ENCODE data around the gene COL19A1.
"Not testable (repeated sequence)": the region's sequence is repeated elsewhere in the genome, so short reads cannot be mapped to it uniquely, and the experiment has no call there.

COL19A1 gene

DNA sequence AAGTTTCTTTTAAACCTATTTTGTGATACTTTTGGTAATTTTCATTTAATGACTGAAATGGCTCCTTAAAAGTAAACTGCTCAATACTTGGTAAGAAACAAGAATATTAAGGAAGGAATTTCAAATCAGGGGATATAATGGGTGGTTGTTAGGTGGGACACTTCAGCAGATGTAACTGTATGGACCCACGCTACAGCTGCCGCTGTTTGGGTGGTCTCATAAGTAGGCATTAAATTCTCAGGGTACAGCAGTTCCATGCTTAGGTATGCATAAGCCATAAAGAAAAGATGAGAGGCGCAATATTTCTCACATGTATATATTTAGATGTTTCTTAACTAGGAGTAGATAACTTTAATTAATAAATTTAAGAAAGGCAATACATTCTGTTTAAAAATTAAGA, 35.0 kb downstream of the COL19A1 start:
- no peak for DNase-seq

DNA sequence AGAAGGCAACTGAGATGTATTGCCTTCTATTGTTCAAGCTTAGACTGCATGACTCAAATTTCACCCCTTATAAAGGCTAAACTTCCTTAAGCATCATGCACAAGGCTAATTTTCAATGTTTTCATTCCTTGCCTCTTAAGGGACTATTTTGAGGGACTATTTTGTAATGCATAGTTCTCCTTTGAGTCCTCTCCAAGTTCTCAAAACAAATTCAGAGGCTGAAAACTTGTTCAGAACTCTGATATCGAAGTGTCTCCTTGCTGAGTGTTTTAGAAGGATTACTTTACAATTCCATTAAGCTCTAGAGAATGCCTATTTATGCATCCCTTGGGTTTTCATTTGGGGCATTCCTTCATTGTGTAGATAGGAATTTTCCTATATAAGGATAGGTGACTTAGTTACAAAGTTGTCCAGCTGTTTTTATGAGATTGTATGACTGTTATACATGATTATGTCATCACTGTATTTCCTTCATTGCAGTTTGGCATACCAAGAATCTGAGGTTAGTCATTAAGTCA, 41.7 kb downstream of the COL19A1 start:
- no peak for DNase-seq

DNA sequence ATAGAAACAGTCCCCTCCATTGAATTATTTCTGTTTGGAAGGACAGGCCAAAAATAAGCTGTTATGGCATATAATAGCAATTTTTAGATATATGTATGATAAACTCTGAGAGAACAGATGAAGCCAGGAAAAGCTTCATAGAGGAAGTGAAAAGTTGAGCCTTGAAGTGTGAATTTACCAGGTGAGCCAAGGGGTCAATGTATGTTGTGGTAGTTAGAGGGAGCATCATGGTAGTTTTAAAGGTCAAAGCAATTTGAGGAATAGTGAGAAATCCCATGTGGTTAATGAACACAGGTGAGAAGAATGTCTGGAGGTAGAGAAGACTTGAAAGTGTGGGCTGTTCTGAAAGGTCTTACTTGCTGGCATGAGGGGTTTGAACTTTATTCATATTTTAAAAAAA, 47.0 kb downstream of the COL19A1 start:
- DNase-seq, result no peak

DNA sequence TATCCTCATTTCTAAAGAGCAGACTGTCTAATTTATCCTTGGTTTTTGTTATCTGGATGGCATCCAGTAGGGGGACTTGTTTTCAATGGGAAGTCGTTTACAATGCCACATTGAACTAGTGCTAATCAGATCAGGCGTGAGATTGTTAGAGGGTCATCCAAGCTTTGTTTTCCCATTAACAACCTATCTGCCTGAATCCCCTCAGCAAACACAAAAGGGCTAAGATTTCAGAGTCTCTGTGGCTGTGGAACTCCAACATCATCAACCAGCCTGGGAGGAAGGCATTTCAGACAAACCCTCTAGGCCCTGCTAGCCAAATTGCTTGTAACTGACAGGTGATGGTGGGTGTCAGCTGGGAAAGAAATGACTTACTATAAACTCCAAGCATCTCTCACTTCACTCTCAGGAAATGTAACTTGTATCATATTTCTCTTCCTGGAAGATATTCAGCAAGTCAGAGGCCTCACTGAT, 47.7 kb downstream of the COL19A1 start:
- no peak for DNase-seq

DNA sequence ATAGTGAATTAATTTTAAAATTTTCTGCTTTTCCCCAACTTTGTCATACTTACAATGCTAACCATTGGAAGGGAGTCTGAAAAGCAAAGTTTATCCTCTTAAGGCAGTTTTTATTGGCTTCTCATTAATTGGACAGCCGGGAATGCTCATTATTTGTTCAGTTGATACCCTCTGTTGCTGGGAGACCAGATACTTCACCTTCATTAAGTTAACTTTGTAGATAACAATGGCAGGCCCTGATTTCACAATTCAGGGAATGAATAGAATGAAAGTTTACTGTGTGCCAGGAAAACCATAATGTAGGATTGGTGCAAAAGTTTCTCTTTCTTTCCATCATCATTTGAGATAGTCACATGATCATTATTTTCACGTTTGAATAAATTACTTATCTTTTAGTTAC, 49.0 kb downstream of the COL19A1 start:
- no peak for DNase-seq

DNA sequence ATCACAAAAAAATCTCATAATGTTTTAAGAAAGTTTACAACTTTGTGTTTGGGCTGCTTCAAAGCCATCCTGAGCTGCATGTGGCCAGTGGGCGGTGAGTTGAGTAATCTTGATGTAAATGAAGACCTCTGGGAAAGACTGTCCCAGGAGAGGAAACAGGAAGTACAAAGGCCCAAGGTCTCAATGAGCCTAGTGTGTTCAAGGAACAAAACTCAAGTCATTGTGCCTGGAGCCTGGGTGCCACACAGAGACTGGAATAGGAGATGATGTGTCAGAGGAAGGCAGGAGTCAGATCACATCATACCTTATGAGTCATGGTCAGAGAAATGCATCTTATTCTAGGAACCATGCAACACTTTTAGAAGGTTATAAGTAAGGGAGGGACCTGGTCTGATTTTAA, 51.5 kb downstream of the COL19A1 start:
- no peak for DNase-seq

DNA sequence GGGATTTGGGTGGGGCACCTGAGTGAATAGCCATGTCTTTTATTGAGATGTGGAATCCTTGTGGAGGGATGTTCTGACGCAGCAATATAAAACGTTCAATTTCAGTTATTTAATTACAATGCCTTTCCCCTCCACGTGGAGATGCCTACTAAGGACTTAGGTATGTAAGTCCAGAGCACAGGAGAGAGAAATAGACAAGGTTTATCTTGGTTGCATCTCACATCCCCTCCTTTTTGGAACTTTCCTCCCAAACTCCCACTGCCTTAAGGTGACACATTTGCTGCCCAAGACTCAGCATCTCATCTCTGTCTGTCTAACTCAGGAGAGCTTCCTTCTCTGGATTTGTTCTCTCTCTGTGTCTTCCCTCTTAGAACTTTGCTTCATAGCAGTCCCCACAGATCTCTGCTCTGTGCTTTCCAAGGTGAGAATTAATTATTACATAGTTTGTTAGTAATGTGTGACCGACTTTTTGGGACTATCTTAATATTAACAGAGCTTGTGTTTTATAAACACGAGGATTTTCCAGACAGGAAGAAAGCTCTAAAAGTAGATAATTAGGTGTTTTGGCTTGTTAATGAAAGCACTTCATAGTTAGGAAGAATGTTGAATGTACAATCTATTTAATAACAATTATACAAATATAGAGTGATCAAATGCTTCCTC, 52.6 kb downstream of the COL19A1 start:
- no peak for DNase-seq

DNA sequence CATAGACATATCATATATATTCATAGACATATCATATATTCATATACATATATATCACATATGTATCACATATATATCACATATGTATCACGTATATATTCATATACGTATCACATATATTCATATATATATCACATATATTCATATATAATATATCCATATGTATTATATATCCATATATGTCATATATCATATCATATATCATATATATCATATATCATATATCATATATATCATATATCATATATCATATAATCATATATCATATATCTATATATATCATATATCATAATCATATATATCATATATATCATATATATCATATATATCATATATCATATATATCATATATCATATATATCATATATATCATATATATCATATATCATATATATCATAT, 54.7 kb downstream of the COL19A1 start:
- DNase-seq, result not testable (repeated sequence)

DNA sequence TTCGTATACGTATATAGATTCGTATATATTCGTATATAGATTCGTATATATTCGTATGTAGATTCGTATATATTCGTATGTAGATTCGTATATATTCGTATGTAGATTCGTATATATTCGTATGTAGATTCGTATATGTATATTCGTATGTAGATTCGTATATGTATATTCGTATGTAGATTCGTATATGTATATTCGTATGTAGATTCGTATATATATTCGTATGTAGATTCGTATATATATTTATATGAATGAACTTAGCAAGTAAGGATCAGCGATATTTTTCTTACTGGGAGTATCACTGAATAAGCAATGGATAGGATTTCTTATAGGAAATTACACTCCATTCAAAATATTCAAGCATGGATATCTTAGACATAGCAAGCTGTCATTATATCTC, 55.3 kb downstream of the COL19A1 start:
- DNase-seq, result not testable (repeated sequence)

DNA sequence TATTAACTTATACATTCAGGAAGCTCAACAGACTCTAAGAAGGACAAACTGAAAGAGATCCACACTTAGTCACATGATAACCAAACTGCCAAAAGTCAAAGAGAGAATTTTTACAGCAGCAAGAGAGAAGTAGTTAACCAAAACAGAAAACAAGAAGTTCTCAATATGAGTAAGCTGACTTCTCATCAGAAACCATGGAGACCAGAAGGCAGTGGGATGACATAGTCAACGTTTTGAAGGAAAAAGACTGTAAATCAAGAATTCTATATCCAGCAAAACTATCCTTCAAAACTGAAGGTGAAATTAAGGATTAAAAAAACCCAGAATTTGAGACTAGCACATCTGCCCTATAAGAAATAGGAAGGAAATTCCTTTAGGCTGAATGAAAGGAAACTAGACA, 60.4 kb downstream of the COL19A1 start:
- no peak for DNase-seq

DNA sequence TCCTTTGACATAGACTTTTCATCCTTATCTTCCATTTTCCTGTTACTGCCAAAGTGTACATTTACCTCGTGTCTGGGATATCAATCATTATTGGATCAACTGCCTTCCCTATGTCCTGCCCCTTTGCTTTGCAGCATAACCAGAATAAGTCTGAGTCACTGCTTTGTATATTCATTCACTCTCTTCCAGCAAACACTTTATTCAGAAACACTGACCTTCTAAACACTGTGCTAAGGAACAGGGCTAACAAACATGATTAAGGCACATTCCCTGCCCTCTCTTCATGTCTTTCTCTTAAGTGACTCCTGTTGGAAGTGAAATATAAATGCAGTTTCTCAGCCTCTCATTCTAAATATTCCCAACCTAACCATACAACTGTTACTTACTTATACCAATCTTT, 66.9 kb downstream of the COL19A1 start:
- no peak for DNase-seq

DNA sequence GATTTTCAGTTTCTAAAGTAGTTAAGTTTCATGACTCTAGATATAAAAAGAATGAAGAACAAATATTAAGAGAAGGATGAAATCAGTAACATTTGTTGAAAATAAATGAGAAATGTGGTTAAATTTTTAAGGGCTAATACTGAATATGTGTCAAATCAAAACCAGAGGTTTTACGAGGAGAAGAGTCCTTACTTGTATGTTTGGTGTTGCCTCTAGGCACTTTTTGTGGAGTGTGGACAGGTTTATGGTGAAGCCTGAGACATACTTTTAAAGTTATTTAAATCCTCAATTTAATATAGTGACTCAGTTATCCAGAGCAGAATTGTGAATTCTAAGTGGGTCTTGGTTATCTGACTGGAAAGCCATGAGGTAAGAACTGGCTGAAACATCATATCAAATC, 68.7 kb downstream of the COL19A1 start:
- DNase-seq, result no peak

DNA sequence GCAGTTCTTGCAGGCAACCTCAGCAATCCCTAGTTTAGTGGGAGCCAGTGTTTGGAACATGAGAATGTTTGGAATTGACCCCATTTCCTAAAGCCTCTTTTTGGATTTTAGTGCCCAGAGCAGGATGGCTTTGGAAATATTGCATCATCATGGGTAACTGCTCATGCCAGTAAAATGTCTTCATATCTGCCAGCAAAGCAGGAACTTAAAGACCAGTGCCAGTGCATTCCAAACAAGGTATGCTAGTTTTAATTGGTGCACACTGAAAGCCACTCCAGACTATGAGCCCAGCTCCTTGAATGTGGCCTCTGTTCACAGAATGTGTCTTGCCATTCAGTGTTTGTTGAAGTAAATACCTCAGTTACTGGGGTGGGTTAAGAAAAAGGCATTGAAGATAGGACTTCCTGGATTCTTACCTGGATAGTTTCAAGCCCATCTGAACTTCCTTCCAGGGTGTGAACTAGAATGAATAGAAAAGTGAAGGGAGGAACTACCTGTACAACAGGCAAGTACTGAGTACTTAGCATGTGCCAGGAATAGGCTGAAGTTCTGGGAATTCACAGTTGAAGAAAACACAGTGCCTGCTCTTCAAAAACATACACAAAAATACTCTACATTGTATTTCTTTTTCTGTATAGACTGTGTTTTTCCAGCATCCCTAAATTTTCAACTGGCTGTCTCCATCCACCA, 70.5 kb downstream of the COL19A1 start:
- DNase-seq, result no peak

DNA sequence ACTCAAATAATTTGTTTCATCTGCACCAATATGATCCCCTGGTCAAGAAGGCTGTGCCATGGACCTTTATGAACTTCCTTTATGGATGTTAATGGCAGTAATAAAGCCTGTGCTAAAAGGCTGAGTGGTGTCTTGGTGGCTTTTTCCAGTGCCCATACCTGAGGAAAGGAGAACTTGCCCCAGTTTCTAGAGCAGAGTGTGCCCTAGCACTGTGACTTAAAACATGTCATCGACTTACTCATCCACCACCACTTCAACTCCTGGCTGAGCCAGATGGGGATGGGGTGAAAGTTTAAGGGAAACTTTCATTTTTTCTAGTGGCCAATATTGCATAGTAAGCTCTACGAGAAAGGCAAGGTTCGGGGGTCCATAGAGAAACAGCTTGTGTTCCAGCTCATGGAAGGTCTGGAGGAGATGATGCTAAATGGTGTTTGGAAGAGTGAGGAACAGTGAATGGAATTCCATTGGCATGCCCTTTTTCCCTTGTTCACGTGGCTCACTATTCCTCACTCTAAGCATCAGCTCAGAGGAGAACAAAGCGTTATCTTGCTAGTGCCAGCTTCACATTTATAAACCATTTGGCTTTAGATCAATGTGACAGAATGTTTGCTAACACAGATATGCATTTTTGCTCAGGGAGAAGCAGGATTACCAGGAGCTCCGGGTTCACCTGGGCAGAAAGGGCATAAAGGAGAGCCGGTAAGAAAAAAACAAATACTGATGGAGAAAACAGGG, 71.2 kb downstream of the COL19A1 start:
- DNase-seq, result no peak

DNA sequence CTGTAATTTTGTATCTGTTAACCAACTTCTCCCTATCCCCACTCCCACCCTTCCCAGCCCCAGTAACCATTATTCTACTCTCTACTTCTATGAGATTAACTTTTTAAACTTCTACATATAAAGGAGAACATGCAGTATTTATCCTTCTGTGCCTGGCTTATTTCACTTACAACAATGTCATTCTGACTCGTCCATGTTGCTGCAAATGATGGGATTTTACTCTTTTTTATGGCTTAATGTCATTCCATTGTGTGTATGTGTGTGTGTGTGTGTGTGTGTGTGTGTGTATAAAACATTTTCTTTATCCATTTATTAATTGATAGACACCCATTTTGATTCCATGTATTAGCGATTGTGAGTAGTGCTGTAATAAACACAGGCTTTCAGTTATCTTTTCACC, 76.1 kb downstream of the COL19A1 start:
- no peak for DNase-seq

DNA sequence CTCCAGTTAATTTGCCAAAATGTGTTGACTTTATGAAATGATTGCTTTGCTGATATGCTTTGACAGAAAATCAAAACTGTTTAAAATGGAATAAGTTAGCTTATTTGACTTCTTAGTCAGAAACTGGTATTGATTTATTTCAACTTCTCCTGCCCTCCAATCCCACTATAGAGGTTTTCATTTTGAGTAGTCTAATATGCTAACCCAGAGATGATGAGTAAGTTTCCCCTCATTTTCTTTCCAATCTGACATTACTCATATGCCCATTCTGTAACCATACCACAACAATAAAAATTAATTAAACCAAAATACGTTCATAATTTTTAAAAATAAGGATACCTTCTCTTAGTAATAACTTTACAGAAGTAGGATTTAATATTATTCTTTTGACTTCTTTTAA, 78.8 kb downstream of the COL19A1 start:
- DNase-seq, result no peak

DNA sequence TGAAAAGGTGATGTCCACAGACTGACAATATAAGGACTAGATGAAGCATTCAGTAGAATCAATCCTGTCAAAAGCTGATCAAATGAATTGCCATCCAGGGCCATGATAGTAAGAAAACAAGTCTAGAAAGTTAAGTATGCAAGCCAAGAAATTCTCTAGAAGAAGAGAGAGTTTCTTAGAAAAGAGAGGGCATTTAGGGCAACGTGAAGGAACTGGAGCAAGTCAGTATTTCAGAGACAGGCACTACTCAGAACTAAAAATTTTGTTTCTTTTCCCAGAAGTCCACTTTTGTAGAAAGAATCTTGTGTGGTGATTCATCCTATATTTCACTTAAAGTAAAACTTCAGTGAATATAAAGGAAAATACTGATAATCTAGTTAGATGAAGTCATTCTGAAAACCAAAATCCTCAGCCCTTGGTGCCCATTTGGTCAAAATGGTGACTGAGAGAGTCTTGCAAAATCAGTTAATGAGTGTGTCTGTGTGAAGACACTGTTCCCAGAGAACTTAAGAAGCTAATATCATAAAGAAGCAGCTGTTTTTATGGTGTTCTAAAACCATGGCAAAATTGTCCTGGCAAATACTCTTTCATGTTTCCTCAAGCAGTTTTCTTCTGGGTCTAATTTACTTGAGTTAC, 82.2 kb downstream of the COL19A1 start:
- no peak for DNase-seq

DNA sequence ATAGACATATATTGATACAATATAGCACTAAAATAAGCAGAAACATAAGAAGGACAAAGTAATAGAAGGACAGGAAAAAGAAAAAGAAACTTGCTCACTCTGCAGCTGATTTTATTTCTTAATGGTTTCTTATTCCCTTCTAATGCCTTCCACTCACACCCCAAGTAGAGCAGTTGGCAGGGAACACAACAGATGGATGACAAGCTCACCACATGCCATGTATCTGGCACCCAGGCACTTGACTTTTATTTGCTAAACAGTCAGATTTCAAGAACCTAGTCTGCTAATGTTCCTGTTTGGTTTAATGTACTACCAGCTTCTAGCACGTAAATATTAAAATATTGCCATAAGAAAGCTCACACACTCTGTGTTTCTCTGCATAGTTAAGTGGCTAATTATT, 87.1 kb downstream of the COL19A1 start:
- no peak for DNase-seq

DNA sequence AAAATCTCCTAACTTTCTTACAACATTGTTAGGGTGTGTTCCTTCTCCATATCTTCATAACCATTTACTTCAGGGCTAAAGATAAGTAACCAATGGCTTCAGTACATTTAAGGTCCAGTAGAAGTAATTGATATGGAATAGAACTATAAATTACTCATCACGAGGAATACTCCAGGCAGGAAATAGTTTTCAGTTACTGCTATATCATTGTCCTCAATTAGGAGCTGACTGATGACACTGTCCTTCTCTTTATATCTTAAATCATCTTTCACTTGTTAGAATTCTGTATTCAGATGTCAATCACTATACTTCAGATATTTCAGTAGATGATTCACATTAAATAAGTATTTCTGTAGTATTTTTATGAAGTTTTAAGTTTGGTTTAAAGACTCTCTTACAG, 88.4 kb downstream of the COL19A1 start:
- no peak for DNase-seq

DNA sequence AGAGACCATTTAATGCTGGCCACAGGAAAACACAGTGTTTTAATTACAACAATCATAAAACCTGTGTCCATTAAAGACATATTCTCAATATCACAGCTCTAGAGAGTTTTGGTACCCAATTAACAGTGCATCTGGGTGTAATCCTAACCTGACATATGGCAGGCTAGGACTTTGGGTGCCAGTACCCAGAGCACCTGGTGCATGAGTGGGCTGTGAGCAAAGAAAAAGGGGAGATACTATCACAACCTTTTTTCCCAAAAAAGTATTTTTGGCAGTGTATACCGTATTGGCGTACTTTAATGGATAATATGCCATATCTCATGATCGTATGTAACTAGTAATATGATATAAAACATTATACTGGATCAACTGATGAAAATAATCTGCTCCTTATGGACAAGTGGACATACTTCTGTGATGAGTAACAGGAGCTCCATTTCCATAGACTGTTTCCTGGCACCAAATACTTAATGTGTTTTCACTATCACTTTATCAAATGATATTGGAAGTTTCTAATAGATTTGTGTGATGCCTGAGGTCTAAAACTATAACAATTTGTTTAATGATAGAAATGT, 91.7 kb downstream of the COL19A1 start:
- DNase-seq, result no peak

DNA sequence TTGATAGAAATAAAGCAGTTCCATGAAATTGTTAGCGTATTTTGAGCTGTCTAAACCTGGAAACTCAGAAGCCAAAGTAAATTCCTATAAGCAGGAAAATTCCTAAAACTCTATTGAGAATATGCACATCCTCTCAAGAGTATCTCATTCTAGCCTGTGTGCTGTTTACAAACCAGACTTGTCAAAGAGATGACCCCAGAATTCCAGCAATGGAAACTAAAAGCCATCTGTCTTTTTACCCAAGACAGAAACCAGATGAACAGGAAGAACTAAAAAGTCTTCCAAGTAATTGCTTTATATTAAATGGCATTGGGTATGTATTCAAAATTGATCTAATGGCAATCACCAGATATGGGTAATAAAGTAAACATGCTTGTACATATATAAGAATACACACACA, 92.6 kb downstream of the COL19A1 start:
- DNase-seq, result no peak

DNA sequence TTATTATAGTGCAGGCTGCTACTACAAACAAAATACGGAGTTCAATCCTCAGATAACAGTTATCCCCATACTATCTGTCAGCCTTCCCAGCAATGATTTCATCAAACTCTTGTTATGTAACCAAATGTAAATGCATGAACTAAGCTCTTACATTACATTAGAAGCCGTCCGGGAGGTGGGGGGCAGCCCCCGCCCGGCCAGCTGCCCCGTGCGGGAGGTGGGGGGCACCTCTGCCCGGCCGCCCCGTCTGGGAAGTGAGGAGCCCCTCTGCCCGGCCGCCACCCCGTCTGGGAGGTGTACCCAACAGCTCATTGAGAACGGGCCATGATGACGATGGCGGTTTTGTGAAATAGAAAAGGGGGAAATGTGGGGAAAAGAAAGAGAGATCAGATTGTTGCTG, 99.6 kb downstream of the COL19A1 start:
- DNase-seq, result not testable (repeated sequence)

DNA sequence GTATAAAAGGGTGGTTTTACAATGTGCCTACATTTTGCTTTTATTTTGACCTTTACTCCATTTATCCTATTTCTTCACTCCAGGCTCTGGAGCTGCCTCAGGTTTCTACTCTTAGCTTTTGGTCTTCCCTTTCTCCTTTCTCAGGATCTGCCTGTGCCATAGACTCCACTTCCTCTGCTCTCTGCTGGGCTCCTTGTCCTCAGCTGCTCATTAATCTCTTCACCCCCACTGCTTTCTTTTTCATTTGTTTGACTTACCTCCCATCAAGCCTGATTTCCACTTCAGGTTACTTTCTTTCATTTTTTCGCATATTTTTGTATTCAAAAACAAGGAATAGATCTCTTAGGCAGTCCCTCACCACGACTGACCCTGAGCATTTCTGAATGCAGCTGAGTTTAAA, 106.8 kb downstream of the COL19A1 start:
- DNase-seq, result no peak
